Mesothelial cell of epicardium (in vitro differentiated cells): ENCODE data around the gene ACP5. TPM values are rescaled to one million over a fixed set of nuclear protein-coding genes. Genes with fewer than 3 reads are reported as not detected.

Experiments
- DNase-seq, 2 experiments: peaks; one replicate each; pipeline ENCODE4 v3.0.0; 2021; ENCODE audit warnings: low spot score in 2 of 2; ENCODE audit not compliant: unreplicated experiment in 2 of 2
- H3K27ac Mint-ChIP-seq: 2 replicates; pipeline ENCODE4 v1.8.0; 2021; ENCODE audit warnings: mixed read lengths
- H3K27me3 Mint-ChIP-seq: 2 replicates; pipeline ENCODE4 v1.8.0; 2021; ENCODE audit warnings: low read depth, mixed read lengths
- H3K36me3 Mint-ChIP-seq: 2 replicates; pipeline ENCODE4 v1.8.0; 2021; ENCODE audit warnings: mixed read lengths
- H3K4me1 Mint-ChIP-seq: 2 replicates; pipeline ENCODE4 v1.8.0; 2021; ENCODE audit warnings: mixed read lengths
- H3K4me3 Mint-ChIP-seq: 2 replicates; pipeline ENCODE4 v1.8.0; 2021; ENCODE audit warnings: mild to moderate bottlenecking, moderate library complexity, mixed read lengths
- H3K9me3 Mint-ChIP-seq: 2 replicates; pipeline ENCODE4 v1.8.0; 2021; ENCODE audit warnings: mixed read lengths
- CTCF ChIP-seq: fragments of 200-600 bp; sonication (generic); IDR thresholded peaks from one replicate; pipeline ENCODE4 v1.5.0; 2021; ENCODE audit warnings: antibody characterized with exemption; ENCODE audit not compliant: unreplicated experiment
- total RNA-seq: library from RNA; stranded (reverse); gene quantifications from 3 replicates; pipeline ENCODE4 v1.2.1, GENCODE V29; 2021

ACP5 gene
- total RNA-seq, 1 donor from 2014 or later, result 3.9 TPM

- Mint-ChIP-seq H3K27me3 (no peaks in the 10 kb centered on the region), H3K36me3 (peaks cover 2% of the 10 kb centered on the region), H3K9me3 (no peaks in the 10 kb centered on the region), H3K4me1 (peaks cover 24% of the 10 kb centered on the region), H3K27ac (peak overlapping the region; percentile 59), H3K4me3 (peak overlapping the region; percentile 59)
- peak; percentile 57 for TF ChIP-seq CTCF
- no peak for DNase-seq
Observed at GRCh38 chr19:11560404-11561051, 16.9 kb downstream of the ACP5 start.

- Mint-ChIP-seq H3K4me3 (peak within 1 kb of the TSS; percentile 93), H3K9me3 (no peaks in the 10 kb centered on the region), H3K4me1 (peaks cover 24% of the 10 kb centered on the region), H3K27ac (peak within 1 kb of the TSS; percentile 86), H3K36me3 (peaks cover 7% of the 10 kb centered on the region), H3K27me3 (no peaks in the 10 kb centered on the region)
- no peak for TF ChIP-seq CTCF
- DNase-seq, result peak; percentile 97
Observed at GRCh38 chr19:11558881-11559828, 18.3 kb downstream of the ACP5 start, which contains the start of gene ELOF1. ELOF1 (minus strand) TSS chr19:11559230; CDS start chr19:11554347, 4,883 bp downstream.

GRCh38 chr19:11556634-11557420 is 20.6 kb downstream of the ACP5 start:
- no peak for TF ChIP-seq CTCF
- no peak for DNase-seq
- H3K27ac Mint-ChIP-seq, result no peak overlapping the region
- peaks cover 24% of the 10 kb centered on the region for H3K4me1 Mint-ChIP-seq
- H3K36me3 Mint-ChIP-seq, result peaks cover 11% of the 10 kb centered on the region
- no peaks in the 10 kb centered on the region for H3K9me3 Mint-ChIP-seq
- H3K4me3 Mint-ChIP-seq, result peak overlapping the region; percentile 93
- no peaks in the 10 kb centered on the region for H3K27me3 Mint-ChIP-seq

- no peak for DNase-seq
- Mint-ChIP-seq H3K4me1 (peaks cover 19% of the 10 kb centered on the region), H3K27me3 (no peaks in the 10 kb centered on the region), H3K27ac (no peak overlapping the region), H3K9me3 (no peaks in the 10 kb centered on the region), H3K4me3 (no peak overlapping the region), H3K36me3 (peaks cover 11% of the 10 kb centered on the region)
- TF ChIP-seq CTCF, result no peak
Observed at GRCh38 chr19:11555246-11555645, 22.2 kb downstream of the ACP5 start.

- H3K27me3 Mint-ChIP-seq, result no peaks in the 10 kb centered on the region
- peaks cover 11% of the 10 kb centered on the region for H3K36me3 Mint-ChIP-seq
- H3K4me1 Mint-ChIP-seq, result peaks cover 14% of the 10 kb centered on the region
- H3K4me3 Mint-ChIP-seq, result no peak overlapping the region
- H3K9me3 Mint-ChIP-seq, result no peaks in the 10 kb centered on the region
- no peak for TF ChIP-seq CTCF
- no peak for DNase-seq
- H3K27ac Mint-ChIP-seq, result no peak overlapping the region
Observed at GRCh38 chr19:11554160-11554559, 23.3 kb downstream of the ACP5 start.
